ENCODE measurements around the gene SPECC1. TPM values are rescaled to one million over a fixed set of nuclear protein-coding genes. Genes with fewer than 3 reads are reported as not detected.

SPECC1 gene
- total RNA-seq, 3 donors from 2014 or later: 36.4 to 59.0 (median 51.8) TPM

GRCh38 chr17:20228860-20229259 lies 219.7 kb downstream of the SPECC1 start:
- no peak for DNase-seq (ENCODE audit: low spot score in 2 of 2)
- no peak overlapping the region for H3K27ac ChIP-seq

GRCh38 chr17:20230924-20231323 lies 221.8 kb downstream of the SPECC1 start:
- DNase-seq (ENCODE audit: low spot score in 2 of 2): no peak
- intact Hi-C loops (cut with DNase I; ENCODE audit: low total_unique reads): no loop called here
- Histone ChIP-seq H3K4me3 (no peak overlapping the region), H3K27ac (no peak overlapping the region), H3K27me3 (no peaks in the 10 kb centered on the region), H3K36me3 (no peaks in the 10 kb centered on the region), H3K4me1 (no peaks in the 10 kb centered on the region), H3K9me3 (no peaks in the 10 kb centered on the region)
- TF ChIP-seq CTCF (IDR thresholded peaks at IDR 0.05) (no peak), POLR2AphosphoS5 (IDR thresholded peaks at IDR 0.05) (no peak), POLR2A (IDR thresholded peaks at IDR 0.05) (no peak)

More at GRCh38 chr17:20228860-20229259, 219.7 kb downstream of the SPECC1 start:
- intact Hi-C loops (cut with DNase I; ENCODE audit: low total_unique reads): no loop called here
- Histone ChIP-seq H3K4me1 (no peaks in the 10 kb centered on the region), H3K27me3 (no peaks in the 10 kb centered on the region), H3K9me3 (no peaks in the 10 kb centered on the region), H3K36me3 (no peaks in the 10 kb centered on the region), H3K4me3 (no peak overlapping the region)
- no peak for TF ChIP-seq POLR2AphosphoS5 (IDR thresholded peaks at IDR 0.05)

- no peak overlapping the region for H3K27ac ChIP-seq
- intact Hi-C loops (cut with DNase I; ENCODE audit: low total_unique reads): no loop called here
- no peaks in the 10 kb centered on the region for H3K27me3 ChIP-seq
- no peak overlapping the region for H3K4me3 ChIP-seq
- H3K36me3 ChIP-seq: no peaks in the 10 kb centered on the region
- no peak for DNase-seq (ENCODE audit: low spot score in 2 of 2)
- H3K9me3 ChIP-seq: no peaks in the 10 kb centered on the region
- no peak for TF ChIP-seq POLR2AphosphoS5 (IDR thresholded peaks at IDR 0.05)
- no peak for TF ChIP-seq POLR2A (IDR thresholded peaks at IDR 0.05)
- no peak for TF ChIP-seq CTCF (IDR thresholded peaks at IDR 0.05)
- no peaks in the 10 kb centered on the region for H3K4me1 ChIP-seq
These were observed 223.5 kb downstream of the SPECC1 start for GRCh38 chr17:20232611-20233010.

GRCh38 chr17:20234276-20234675 lies 225.1 kb downstream of the SPECC1 start:
- H3K36me3 ChIP-seq: no peaks in the 10 kb centered on the region
- no peaks in the 10 kb centered on the region for H3K27me3 ChIP-seq
- intact Hi-C loops (cut with DNase I; ENCODE audit: low total_unique reads): no loop called here
- no peak overlapping the region for H3K27ac ChIP-seq
- TF ChIP-seq POLR2AphosphoS5 (IDR thresholded peaks at IDR 0.05) (no peak), POLR2A (IDR thresholded peaks at IDR 0.05) (no peak), CTCF (IDR thresholded peaks at IDR 0.05) (no peak)
- no peaks in the 10 kb centered on the region for H3K9me3 ChIP-seq
- H3K4me1 ChIP-seq: no peaks in the 10 kb centered on the region
- no peak overlapping the region for H3K4me3 ChIP-seq
- no peak for DNase-seq (ENCODE audit: low spot score in 2 of 2)

GRCh38 chr17:20235747-20236146 lies 226.6 kb downstream of the SPECC1 start:
- Histone ChIP-seq H3K27ac (no peak overlapping the region), H3K36me3 (no peaks in the 10 kb centered on the region), H3K9me3 (no peaks in the 10 kb centered on the region), H3K4me1 (no peaks in the 10 kb centered on the region), H3K4me3 (no peak overlapping the region), H3K27me3 (no peaks in the 10 kb centered on the region)
- DNase-seq (ENCODE audit: low spot score in 2 of 2): no peak
- intact Hi-C loops (cut with DNase I; ENCODE audit: low total_unique reads): no loop called here
- TF ChIP-seq POLR2A (IDR thresholded peaks at IDR 0.05) (no peak), CTCF (IDR thresholded peaks at IDR 0.05) (no peak), POLR2AphosphoS5 (IDR thresholded peaks at IDR 0.05) (no peak)

Data from breast epithelium (tissue), 4 donors.